Measurements from ENCODE around the gene C2CD3. TPM values are rescaled to one million over a fixed set of nuclear protein-coding genes. Genes with fewer than 3 reads are reported as not detected.

The C2CD3 gene
- total and polyA plus RNA-seq, 9 of the 15 experiments (the other 6 are each of a cell fraction or from before 2014, with no cell fraction given), result 4.4 to 20.2 (median 15.4) TPM

DNA sequence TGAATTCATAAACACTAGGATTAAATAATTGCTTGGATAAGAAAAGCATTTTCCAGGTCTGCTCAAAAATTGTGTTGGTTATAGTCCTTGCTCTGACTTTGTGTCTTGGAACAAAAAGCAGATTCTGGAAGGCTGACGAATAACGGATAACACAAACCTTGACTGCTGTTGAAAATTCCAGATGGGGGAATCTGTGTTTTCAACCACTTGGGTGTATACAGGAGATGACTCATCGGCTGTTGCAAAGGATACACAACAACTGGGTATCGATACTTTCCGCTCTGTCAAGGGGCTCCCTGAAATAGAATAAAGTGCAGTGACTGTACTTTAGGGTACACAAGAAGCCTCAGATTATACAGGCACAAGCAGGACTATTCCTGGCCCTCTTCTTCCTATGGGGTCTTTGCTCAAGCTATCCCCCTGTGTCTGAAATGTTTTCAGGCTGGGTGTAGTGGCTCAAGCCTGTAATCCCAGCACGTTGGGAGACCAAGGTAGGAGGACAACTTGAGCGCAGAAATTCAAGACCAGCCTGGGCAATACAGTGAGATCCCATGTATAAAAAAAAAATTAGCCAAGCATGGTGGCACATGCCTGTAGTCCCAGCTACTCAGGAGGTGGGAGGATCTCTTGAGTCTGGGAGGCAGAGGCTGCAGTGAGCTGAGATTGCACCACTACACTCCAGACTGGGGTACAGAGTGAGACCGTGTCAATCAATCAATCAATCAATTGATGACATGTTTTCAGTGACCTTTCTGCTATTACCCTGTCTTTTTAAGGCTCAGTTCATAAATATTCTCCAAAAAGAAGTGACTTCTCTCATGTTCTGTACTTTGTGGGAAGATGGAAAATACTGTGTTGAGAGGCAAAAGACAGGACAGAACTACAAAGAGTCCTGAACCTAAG lies 113.3 kb downstream of the C2CD3 start (continued):
- TF ChIP-seq SOX6 (IDR thresholded peaks at IDR 0.05) (0 out of 2 replicates have a peak, but pooled peaks have one; percentile 28), CC2D1A (IDR thresholded peaks at IDR 0.05) (no peak), ZBTB1 (CRISPR knock-in tag; IDR thresholded peaks at IDR 0.05; ENCODE audit: borderline replicate concordance, low read depth) (no peak)

GRCh38 chr11:74055938-74056337 lies 114.9 kb downstream of the C2CD3 start:
- H3K4me2 ChIP-seq (ENCODE audit: insufficient read depth, low read length), result no peak overlapping the region
- no peak for FAIRE-seq
- TF ChIP-seq HNRNPK (IDR thresholded peaks at IDR 0.05; ENCODE audit: low read depth, low read length, poor library complexity, severe bottlenecking), result no peak
- TF ChIP-seq ATF3 (IDR thresholded peaks at IDR 0.05), result peak; percentile 56
- TF ChIP-seq ATF3 (CRISPR knock-in tag; conservative IDR thresholded peaks at IDR 0.05), result no peak
- TF ChIP-seq, protein P1, sequence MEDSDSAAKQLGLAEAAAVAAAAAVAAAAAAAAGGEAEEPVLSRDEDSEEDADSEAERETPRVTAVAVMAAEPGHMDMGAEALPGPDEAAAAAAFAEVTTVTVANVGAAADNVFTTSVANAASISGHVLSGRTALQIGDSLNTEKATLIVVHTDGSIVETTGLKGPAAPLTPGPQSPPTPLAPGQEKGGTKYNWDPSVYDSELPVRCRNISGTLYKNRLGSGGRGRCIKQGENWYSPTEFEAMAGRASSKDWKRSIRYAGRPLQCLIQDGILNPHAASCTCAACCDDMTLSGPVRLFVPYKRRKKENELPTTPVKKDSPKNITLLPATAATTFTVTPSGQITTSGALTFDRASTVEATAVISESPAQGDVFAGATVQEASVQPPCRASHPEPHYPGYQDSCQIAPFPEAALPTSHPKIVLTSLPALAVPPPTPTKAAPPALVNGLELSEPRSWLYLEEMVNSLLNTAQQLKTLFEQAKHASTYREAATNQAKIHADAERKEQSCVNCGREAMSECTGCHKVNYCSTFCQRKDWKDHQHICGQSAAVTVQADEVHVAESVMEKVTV (CRISPR knock-in tag; IDR thresholded peaks at IDR 0.05), result no peak
- TF ChIP-seq ARID2 (IDR thresholded peaks at IDR 0.05), result no peak
- TF ChIP-seq HNRNPUL1 (IDR thresholded peaks at IDR 0.05; ENCODE audit: low read length), result no peak
- TF ChIP-seq NCOA4 (IDR thresholded peaks at IDR 0.05; ENCODE audit: partially characterized antibody), result no peak
- TF ChIP-seq MEF2D (tag; conservative IDR thresholded peaks at IDR 0.05; ENCODE audit: low read depth), result no peak
- TF ChIP-seq FOSL1 (tag; conservative IDR thresholded peaks at IDR 0.05), result 0 out of 2 replicates have a peak, but pooled peaks have one; percentile 32
- TF ChIP-seq TEAD2 (tag; IDR thresholded peaks at IDR 0.05), result no peak
- TF ChIP-seq ZNF507 (tag; conservative IDR thresholded peaks at IDR 0.05), result no peak
- TF ChIP-seq TSC22D4 (tag; IDR thresholded peaks at IDR 0.05), result no peak
- TF ChIP-seq FOS (IDR thresholded peaks at IDR 0.05; ENCODE audit: extremely low read depth, insufficient read length), result no peak
- TF ChIP-seq CEBPG (CRISPR knock-in tag; IDR thresholded peaks at IDR 0.05), result no peak
- TF ChIP-seq CEBPG (tag; conservative IDR thresholded peaks at IDR 0.05 in 1 of 2, IDR thresholded peaks at IDR 0.05 in 1 of 2), result 0 out of 4 replicates have a peak, but pooled peaks of 1 of the 2 experiments have one; percentile 34
- TF ChIP-seq KAT8 (IDR thresholded peaks at IDR 0.05; ENCODE audit: low read depth), result no peak
- no peak for TF ChIP-seq OTX1 (CRISPR knock-in tag; IDR thresholded peaks at IDR 0.05)
- H3K9me1 ChIP-seq (ENCODE audit: control insufficient read depth, insufficient read depth, low read length), result no peaks in the 10 kb centered on the region
- H3K9me3 ChIP-seq (replicated peaks; ENCODE audit: control insufficient read depth, insufficient read depth, low read depth, low read length), result no peaks in the 10 kb centered on the region
- CTCF ChIA-PET (ENCODE audit: low intra/inter-chr PET ratio), result no interaction called here
- intact Hi-C loops (cut with micrococcal nuclease) (no loop called here), in situ Hi-C loops (cut with MboI) (no loop called here)
- H3K4me1 ChIP-seq (replicated peaks in 1 of 2; ENCODE audit: control insufficient read depth in 2 of 2, insufficient read depth in 2 of 2, low read length in 2 of 2), result peaks cover 0 to 10% of the 10 kb centered on the region in 2 experiments; a peak in 4 of 5 replicates
- peak; percentile 57; the same call in 2 of the 3 replicates for ATAC-seq
- no peaks in the 10 kb centered on the region for H3K79me2 ChIP-seq (ENCODE audit: control insufficient read depth, insufficient read depth, low read length)
- no peaks in the 10 kb centered on the region for H4K20me1 ChIP-seq (replicated peaks; ENCODE audit: control insufficient read depth, insufficient read depth, low read length)
- H3K36me3 ChIP-seq (ENCODE audit: control insufficient read depth, insufficient read depth, low read length), result 0 out of 3 replicates have a peak, but pooled peaks cover 10% of the 10 kb centered on the region
- no TSS peak for BruUV-seq (replicated peaks)
- no peak for DNase-seq (ENCODE audit: extremely low read depth in 1 of 4, low spot score in 3 of 4)
- POLR2A ChIA-PET, result interaction anchor here (1.0 to 1.7 kb wide), 2 partner anchors 9 to 18 kb away, joined by 3 read pairs; no protein-coding TSS in a partner anchor
- H3K27me3 ChIP-seq (ENCODE audit: control insufficient read depth in 2 of 2, insufficient read depth in 2 of 2, low read length in 2 of 2), result no peaks in the 10 kb centered on the region
- no peak overlapping the region for H3K9ac ChIP-seq (ENCODE audit: insufficient read depth in 1 of 2, low read depth in 2 of 2, low read length in 2 of 2)
- 0 out of 3 replicates have a peak overlapping the region, but pooled peaks have one; percentile 9 for H3K27ac ChIP-seq (ENCODE audit: extremely low read depth, low read depth, low read length)
- no peak overlapping the region for H3K4me3 ChIP-seq
- no peak overlapping the region for H2AFZ ChIP-seq (ENCODE audit: low read depth, low read length)
